HG02588 (cell line): ENCODE results near the gene PTPRT.
"Not testable (repeated sequence)": the region's sequence is repeated elsewhere in the genome, so short reads cannot be mapped to it uniquely, and the experiment has no call there.

Source experiments
- ATAC-seq: cut with Tn5 transposase; IDR thresholded peaks from one replicate; pipeline ENCODE4 v1.9.1; 2021; ENCODE audit warnings: mild to moderate bottlenecking, moderate library complexity; ENCODE audit not compliant: unreplicated experiment

PTPRT gene

DNA sequence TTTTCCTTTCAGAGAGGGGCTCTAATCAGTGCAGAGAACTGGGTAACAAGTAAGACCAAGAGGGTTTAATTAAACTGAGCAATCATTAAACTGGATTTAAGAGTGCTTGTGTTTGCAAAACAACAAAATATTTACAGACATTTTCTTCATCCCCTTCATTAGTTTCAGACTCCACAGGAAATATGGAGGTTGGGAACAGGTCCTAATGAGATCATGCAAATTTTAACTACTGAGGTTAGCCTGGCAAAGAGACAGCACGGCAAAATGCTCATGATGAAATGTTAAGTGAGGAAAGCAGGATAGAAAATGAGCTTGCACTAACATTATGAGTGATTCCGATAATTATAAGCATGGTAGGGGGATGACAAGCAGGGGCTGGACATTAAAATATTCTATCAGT is 268.9 kb downstream of the PTPRT start:
- no peak for ATAC-seq

GRCh38 chr20:42919316-42919715 is 270.4 kb downstream of the PTPRT start:
- no peak for ATAC-seq

DNA sequence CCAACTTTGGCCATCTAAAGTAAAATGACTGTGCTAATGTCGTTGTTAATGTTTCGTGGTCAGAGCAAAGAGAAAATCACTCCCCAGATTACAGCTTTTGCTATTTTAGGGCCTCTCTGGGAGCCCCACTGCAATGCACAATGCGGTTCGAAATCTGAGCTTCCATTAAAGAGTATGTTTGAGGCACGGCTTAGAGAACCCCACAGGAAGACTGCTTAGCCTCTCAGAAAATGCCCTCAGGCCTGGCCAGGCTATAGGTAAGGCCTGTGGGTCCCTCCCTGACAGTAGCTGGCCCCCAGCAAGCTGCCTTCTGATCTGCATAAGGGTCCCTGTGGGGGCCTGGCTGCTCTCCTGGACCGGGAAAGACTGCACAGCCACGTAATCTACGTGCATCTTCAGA is 274.6 kb downstream of the PTPRT start:
- no peak for ATAC-seq

GRCh38 chr20:42914302-42914701 is 275.4 kb downstream of the PTPRT start:
- ATAC-seq, result no peak

DNA sequence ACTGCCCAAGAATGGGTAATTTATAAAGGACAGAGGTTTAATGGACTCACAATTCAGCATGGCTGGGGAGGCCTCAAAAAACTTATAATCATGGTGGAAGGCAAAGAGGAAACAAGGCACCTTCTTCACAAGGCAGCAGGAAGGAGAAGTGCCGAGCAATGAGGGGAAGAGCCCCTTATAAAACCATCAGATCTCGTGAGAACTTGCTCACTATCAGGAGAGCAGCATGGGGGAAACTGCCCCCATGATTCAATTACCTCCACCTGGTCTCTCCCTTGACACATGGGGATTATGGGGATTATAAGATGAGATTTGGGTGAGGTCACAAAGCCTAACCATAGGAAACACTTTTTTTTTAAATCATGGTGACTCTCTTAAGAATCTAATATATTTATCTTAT is 278.9 kb downstream of the PTPRT start:
- ATAC-seq, result not testable (repeated sequence)

GRCh38 chr20:42907730-42908129 is 282.0 kb downstream of the PTPRT start:
- ATAC-seq, result no peak

DNA sequence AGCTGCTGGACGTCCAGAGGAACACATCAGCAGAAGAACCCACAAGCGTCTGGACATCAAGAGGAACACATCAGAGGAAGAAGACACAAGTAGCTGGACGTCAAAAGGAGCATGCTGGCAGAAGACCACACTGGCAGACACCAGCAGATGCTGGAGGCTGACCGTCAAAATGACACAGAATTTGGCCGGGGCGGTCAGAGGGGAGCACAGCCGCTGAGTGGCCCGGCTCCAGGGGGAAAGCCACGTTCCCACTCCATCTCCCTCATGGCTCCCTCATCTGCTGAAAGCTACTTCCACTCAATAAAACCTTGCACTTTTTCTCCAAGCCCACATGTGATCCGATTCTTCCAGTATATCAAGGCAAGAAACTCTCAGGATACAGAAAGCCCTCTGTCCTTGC is 283.6 kb downstream of the PTPRT start:
- no peak for ATAC-seq

GRCh38 chr20:42902509-42902908 is 287.2 kb downstream of the PTPRT start:
- no peak for ATAC-seq

DNA sequence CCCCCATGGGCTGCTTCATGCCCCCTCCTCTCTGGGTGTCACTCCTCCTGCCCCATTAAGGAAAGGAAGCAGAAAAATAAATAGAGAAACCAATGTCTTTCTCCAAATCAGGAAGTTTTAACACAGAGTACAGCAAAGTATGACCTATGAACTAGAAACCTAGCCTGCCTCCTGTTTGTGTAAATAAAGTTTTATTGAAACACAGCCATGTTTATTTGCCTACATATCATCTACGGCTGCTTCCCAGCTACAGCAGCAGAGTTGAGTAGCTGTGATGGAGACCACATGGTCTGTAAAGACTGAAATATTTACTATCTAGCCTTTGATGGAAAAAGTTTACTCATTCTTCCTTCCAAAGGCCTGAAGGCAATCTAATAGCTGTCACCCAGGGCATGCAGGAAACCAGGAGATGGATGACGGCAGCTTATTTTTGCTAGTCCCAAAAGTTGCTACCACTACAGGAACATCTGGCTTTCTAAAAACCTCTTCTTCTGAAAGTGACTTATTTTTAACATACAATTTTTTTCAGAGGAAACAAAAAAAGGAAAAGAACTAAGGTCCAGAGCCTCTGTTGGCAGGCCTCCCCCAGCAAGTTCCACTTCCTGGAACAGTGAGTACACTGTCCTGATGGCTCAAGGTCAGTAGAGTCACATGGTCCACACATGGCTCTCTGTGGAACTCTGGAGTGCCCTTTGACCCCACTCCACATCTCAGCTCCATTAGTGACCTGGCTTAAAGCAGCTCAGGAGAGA is 287.8 kb downstream of the PTPRT start:
- ATAC-seq, result no peak

DNA sequence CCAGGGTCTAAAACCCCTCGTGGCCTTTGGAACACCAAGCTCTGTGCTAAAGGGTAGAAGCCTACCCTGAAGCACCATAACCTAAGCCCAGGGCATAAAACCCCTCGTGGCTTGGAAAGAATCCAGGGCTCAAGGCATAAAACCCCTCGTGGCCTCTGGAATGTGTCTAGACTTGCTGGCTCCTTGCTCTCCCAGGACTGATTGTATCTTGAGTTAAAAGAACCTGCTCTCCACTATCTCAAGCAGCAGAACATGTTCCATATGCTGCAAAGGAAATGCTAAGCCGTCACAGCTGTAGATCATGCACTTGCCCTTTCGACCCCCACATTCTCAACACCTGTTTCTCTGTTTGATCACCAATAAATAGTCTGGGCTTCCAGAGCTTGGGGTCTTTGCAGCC is 288.9 kb downstream of the PTPRT start:
- not testable (repeated sequence) for ATAC-seq

- no peak for ATAC-seq
These were observed 294.7 kb downstream of the PTPRT start for GRCh38 chr20:42895020-42895419.

- ATAC-seq, result no peak
These were observed 295.2 kb downstream of the PTPRT start for GRCh38 chr20:42894483-42894882.

DNA sequence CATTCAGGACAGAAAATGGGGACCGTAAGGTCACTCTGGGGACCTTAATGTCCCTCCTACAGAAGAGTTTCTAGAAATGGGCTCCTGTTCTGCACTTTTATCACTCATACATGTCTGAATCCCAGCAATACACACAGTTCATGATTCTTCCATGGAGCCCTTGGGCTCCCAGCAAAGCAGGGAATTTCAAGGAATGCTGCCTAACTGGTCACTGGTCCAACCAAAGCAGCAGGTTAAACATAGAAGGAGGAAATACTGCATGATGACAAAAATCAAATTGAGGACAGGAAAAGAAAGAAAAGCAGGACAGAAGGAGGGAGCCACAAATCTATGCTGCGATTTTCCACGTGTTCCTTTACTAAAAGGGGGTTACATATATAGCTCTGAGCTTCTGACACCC is 300.2 kb downstream of the PTPRT start:
- ATAC-seq, result no peak

- no peak for ATAC-seq
These were observed 302.4 kb downstream of the PTPRT start for GRCh38 chr20:42887281-42887680.

DNA sequence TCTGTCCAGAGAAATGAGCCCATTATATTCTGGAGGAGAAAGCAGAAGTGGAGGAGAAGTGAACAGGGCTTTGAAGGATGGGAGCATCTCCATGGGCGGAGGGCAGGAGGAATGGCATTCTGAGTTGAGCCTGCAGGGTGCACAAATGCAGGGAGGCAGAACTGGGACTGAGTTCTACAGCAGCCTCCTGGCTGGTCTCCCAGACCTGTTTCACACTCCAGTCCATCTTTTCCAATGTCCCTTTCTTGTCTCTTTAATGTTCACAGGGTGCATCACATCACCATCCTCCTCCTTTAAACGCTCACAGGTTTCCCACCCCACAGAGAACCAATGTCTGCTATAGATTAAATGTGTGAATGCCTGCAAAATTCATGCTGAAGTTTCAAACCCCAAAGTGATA is 302.9 kb downstream of the PTPRT start:
- no peak for ATAC-seq

DNA sequence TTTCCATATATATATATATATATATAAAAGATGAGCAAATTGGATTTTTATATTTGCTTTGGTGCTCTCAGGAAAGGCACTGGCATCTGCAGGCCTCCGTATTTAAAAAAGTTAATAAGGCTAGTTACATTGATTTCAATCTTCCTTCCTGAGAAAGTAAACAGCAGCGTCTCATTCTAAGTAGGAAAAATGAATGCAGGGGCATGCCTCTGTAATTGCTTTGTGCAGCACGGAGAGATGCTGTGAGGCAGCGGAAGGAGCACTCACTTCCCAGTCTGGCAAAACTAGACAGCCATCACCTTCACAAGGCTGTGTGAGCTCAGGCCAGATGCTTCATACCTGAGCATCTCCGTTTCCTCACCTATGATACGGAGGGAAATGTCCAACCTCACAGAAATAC is 303.7 kb downstream of the PTPRT start:
- ATAC-seq, result no peak

- ATAC-seq, result no peak
These were observed 314.1 kb downstream of the PTPRT start for GRCh38 chr20:42875581-42875980.

- ATAC-seq, result no peak
These were observed 316.4 kb downstream of the PTPRT start for GRCh38 chr20:42873259-42873658.

DNA sequence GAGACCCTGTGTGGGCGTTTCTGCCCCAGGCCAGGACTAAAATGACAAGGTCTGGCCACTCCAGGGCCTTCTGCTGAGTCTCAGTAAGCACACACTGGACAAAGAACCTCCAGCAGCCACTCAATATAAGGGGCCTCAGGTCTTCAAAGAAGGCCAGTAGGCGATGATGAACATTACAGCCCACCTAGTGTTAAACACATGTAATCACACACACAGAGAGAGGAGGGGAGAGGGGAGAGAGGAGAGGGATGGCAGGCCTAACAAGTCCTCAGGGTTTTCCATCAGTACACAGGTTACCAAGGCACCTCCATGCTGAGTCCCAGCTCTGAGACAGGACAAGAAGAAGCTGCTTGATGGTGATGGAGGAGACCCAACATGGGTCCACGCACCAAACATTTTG is 325.6 kb downstream of the PTPRT start:
- no peak for ATAC-seq

GRCh38 chr20:42862446-42862845 is 327.3 kb downstream of the PTPRT start:
- no peak for ATAC-seq

GRCh38 chr20:42857446-42857845 is 332.3 kb downstream of the PTPRT start:
- ATAC-seq, result no peak

DNA sequence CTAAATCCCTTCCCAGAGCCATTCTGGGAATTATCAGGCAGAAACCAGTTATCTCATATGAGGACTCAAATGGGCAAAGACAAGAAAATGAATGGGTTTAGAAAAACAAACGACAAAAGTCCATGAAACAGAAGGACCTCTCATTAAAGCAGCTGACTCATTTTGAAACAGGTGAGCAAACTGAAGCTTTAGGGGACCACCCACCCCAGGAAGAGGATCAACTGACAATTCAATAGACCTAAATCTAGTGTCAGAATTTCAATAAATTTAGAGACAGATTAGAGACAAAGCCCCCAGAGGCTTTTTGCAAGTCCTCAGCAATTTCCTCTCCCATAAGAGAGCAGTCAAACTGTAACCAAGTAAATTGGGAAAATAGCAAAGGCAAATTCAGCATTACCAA is 333.8 kb downstream of the PTPRT start:
- ATAC-seq, result no peak

DNA sequence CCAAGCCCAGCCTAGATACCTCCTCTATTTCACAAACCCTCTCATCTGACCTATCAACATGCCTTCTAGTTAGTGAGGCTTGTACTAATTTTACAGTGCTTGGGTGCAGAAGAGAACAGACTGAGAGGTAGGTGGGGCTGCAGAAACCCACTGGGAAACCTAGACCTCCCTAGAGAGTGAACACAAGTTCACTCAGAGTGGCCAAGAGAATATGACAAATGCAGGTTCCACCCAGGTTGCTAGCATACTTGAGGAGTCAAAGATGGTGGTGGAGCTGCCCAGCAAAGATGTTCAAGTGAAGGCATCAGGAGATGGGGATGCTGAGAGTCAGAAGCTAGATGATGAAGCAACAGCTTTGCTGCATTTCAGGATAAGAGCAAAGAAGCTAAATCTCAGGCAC is 337.0 kb downstream of the PTPRT start:
- no peak for ATAC-seq
